Heart left ventricle (tissue), 16 donors: ENCODE results near the gene SUSD4. TPM values are rescaled to one million over a fixed set of nuclear protein-coding genes. Genes with fewer than 3 reads are reported as not detected.

Experiments used
- ATAC-seq, 4 donors: fragments of 200-7000 bp; cut with Tn5 transposase; one replicate each; pipeline ENCODE4 v1.9.1; 2020 to 2022; ENCODE audit warnings: moderate library complexity in 4 of 4, mild to moderate bottlenecking in 3 of 4, moderate number of reproducible peaks in 1 of 4
- DNase-seq, 5 donors: peaks; one replicate each; pipeline ENCODE4 v3.0.0-alpha.2; 2020
- H3K27ac ChIP-seq, 12 donors: fragments of 200-600 bp; sonication (generic) in 4 of 12; one replicate each; pipeline versions ENCODE4 v1.5.0 to v1.8.0; 2016 to 2022; ENCODE audit warnings: mild to moderate bottlenecking in 2 of 12
- H3K27me3 ChIP-seq, 9 donors: fragments of 200-600 bp; sonication (generic) in 2 of 9; one replicate each; pipeline versions ENCODE4 v1.5.1 to v1.8.0; 2016 to 2022; ENCODE audit warnings: mild to moderate bottlenecking in 3 of 9
- H3K36me3 ChIP-seq, 9 donors: fragments of 200-600 bp; sonication (generic) in 2 of 9; one replicate each; pipeline versions ENCODE4 v1.5.0 to v1.8.0; 2018 to 2022; ENCODE audit warnings: mild to moderate bottlenecking in 2 of 9
- H3K4me1 ChIP-seq, 12 donors: fragments of 200-600 bp; sonication (generic) in 4 of 12; one replicate each; pipeline versions ENCODE4 v1.5.0 to v1.8.0; 2016 to 2022; ENCODE audit warnings: mild to moderate bottlenecking in 3 of 12
- H3K4me3 ChIP-seq, 12 donors: fragments of 200-600 bp; sonication (generic) in 4 of 12; one replicate each; pipeline versions ENCODE4 v1.5.0 to v1.8.0; 2017 to 2022; ENCODE audit warnings: mild to moderate bottlenecking in 9 of 12, moderate library complexity in 4 of 12
- H3K9me3 ChIP-seq, 12 donors: fragments of 200-600 bp; sonication (generic) in 4 of 12; one replicate each; pipeline versions ENCODE4 v1.5.0 to v1.8.0; 2016 to 2022; ENCODE audit warnings: mild to moderate bottlenecking in 1 of 12
- POLR2A ChIP-seq, 2 donors: fragments of 450-650 bp; IDR thresholded peaks; one replicate each; pipeline ENCODE4 v1.6.1; 2017; ENCODE audit warnings: antibody characterized with exemption in 2 of 2, mild to moderate bottlenecking in 2 of 2, moderate library complexity in 2 of 2
- WGBS, 4 donors: extraction: QIAGEN DNeasy Blood & Tissue Kit in 2 of 4; methylation state at CpG; one replicate each; pipeline versions ENCODE4 v1.1.5 to v1.1.7; 2013 to 2018; 5-methylcytosine and 5-hydroxymethylcytosine counted together
- intact Hi-C, 10 donors: fragments of 100-400 bp; cut with DNase I; formaldehyde crosslinking; loops; one replicate each; pipeline versions ENCODE4 v1.11.1 to v1.14.2; 2022
- polyA plus RNA-seq, 2 donors: library from polyadenylated mRNA; stranded (reverse); fragments of 200-250 nt; gene quantifications; one replicate each; pipeline ENCODE4 v1.2.3, GENCODE V29; 2013
- total RNA-seq, 9 donors: library from RNA; depleted of rRNA in 2 of 9; stranded (reverse); fragments of >200 nt in 2 of 9; fragmentation: NEBNext Ultra II Directional in 3 of 9; extraction: Animal tissue kit (Norgen Biotek cat#: 25700) in 3 of 9; gene quantifications; one replicate each; pipeline versions ENCODE4 v1.1.0 to v1.2.4, GENCODE V29; 2016 to 2023
- TF ChIP-seq, protein P1 (sequence below), 12 donors: fragments of 200-600 bp; sonication (generic) in 4 of 12; IDR thresholded peaks; one replicate each; pipeline versions ENCODE4 v1.5.0 to v1.8.0; 2018 to 2022; ENCODE audit warnings: antibody characterized with exemption in 12 of 12, mild to moderate bottlenecking in 5 of 12
- donor health status: ischemic (EF 13 %, LVEDD 7.1; RV severe dilation, severe dysfunction).
- donor health status: healthy with polysubstance abuse.
- donor health status: DM: no; HTN: yes; CAD: no.
- donor health status: DM: no; HTN: no; CAD: no.
- donor health status: ischemic (EF 25% LVEDD 6.9; RV normal size, moderate dysfunction).
- donor health status: ischemic (EF 25% LVEDD 5.7; RV mildly dilated, moderate dysfunction).
- donor health status: healthy.
- donor health status: DM: yes; HTN: yes; CAD: no.
- donor health status: ischemic (EF 35%, LVEDD 5.7; RV mildly dilated, moderate dysfunction).
- donor health status: nonischemic (EF 11% LVEDD 7.7; RV severe dilation, severe dysfunction).
- donor health status: DM: yes; HTN: yes; CAD: no.
- donor health status: PGD.
- donor health status: ischemic (EF 29% LVEDD 5.4; RV normal size, mild dysfunction).
- donor health status: nonischemic (EF 23%, LVEDD 6.1; RV moderate dilation, normal function).

The SUSD4 gene
- total and polyA plus RNA-seq, 11 donors = 0.40 to 27.2 (median 2.4) TPM

DNA sequence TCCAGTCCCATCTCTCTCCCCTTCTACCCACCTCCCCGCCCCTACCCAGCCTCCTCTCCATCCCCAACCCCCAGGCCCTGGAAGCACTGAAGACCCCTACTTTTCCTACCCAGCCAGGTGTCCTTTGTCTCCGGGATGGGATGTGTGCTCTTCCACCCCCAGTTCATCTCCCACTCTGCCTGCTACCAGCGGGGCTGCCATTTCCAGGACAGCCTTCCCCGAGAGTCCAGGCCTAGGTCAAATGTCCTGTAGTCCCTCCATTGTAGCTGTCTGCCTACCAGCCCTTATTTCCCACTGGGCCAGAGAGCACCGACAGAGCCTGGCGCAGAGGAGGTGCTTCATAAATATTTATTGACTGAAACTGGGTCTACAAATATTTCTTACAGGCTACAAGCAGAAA is 148.9 kb downstream of the SUSD4 start:
- TF ChIP-seq, protein P1, sequence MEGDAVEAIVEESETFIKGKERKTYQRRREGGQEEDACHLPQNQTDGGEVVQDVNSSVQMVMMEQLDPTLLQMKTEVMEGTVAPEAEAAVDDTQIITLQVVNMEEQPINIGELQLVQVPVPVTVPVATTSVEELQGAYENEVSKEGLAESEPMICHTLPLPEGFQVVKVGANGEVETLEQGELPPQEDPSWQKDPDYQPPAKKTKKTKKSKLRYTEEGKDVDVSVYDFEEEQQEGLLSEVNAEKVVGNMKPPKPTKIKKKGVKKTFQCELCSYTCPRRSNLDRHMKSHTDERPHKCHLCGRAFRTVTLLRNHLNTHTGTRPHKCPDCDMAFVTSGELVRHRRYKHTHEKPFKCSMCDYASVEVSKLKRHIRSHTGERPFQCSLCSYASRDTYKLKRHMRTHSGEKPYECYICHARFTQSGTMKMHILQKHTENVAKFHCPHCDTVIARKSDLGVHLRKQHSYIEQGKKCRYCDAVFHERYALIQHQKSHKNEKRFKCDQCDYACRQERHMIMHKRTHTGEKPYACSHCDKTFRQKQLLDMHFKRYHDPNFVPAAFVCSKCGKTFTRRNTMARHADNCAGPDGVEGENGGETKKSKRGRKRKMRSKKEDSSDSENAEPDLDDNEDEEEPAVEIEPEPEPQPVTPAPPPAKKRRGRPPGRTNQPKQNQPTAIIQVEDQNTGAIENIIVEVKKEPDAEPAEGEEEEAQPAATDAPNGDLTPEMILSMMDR (IDR thresholded peaks at IDR 0.05) = no peak
- TF ChIP-seq POLR2A (IDR thresholded peaks at IDR 0.05) = no peak
- Histone ChIP-seq H3K36me3 (no peaks in the 10 kb centered on the region), H3K9me3 (peaks cover 0 to 19% (median 5%) of the 10 kb centered on the region in 12 donors), H3K27ac (no peak overlapping the region), H3K4me1 (no peaks in the 10 kb centered on the region), H3K4me3 (no peak overlapping the region), H3K27me3 (no peaks in the 10 kb centered on the region)
- no peak for DNase-seq
- 90 to 96% (median 94%) methylated on average over 6 of the region's 6 CpGs for WGBS, 4 donors
- no peak for ATAC-seq
- intact Hi-C loops = no loop called here

DNA sequence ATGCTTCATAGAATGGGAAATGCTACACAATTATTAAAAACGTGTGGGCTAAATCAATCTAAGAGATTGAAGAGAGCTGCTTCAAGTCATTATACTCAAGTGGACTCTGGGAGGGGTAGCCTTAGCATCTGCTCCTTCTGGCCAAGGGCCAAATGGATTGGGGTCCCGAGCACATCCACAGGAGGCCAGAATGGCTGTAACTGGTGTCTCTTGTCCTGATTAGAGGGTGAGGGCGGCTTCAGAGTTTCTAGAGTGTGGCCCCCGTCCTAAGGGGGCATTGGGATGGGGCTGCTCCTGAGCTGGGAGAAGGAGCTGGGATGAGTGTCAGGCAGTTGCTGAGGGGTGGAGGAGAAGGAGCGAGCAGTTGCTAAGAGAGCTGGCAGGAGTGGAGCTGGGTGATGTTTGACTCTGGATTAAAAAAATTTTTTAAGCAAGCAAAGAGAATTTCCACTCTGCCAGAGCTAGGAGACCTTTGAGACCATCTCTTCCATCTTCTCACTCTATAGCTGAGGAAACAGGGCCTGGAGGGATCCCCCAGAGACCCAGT is 149.6 kb downstream of the SUSD4 start:
- Histone ChIP-seq H3K9me3 (peaks cover 0 to 13% (median 4%) of the 10 kb centered on the region in 12 donors), H3K27ac (no peak overlapping the region), H3K27me3 (no peaks in the 10 kb centered on the region), H3K4me3 (no peak overlapping the region), H3K36me3 (no peaks in the 10 kb centered on the region), H3K4me1 (peaks cover 0 to 4% (median 0%) of the 10 kb centered on the region in 12 donors)
- intact Hi-C loops = no loop called here
- ATAC-seq (no peak), DNase-seq (no peak)
- WGBS, 4 donors = 81 to 88% (median 84%) methylated on average over 5 of the region's 5 CpGs
- TF ChIP-seq POLR2A (IDR thresholded peaks at IDR 0.05) = no peak
- TF ChIP-seq, protein P1 (IDR thresholded peaks at IDR 0.05) = no peak

DNA sequence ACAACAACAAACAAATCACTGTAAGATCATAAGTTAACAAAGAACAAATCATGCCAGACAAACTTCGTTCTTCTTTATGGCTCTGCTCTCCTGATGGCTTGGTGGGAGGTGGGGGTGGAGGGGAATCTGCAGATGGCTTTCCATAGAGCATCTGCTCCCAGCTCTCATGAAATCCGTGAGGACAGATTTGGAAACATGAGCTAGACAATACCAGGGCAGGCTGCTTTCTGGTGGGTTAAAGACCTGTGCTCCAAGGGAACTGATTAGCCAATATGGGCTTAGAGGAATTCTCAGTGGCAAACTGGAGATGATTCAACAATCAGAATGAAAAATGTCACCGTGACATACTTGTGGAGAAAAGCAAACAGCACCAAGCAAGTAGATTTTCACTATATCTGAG is 151.5 kb downstream of the SUSD4 start:
- intact Hi-C loops = no loop called here
- ATAC-seq (no peak), DNase-seq (no peak)
- 77 to 84% (median 80%) methylated on average over 3 of the region's 3 CpGs for WGBS, 4 donors
- no peaks in the 10 kb centered on the region for H3K9me3 ChIP-seq
- H3K4me3 ChIP-seq = no peak overlapping the region
- no peak overlapping the region for H3K27ac ChIP-seq
- no peaks in the 10 kb centered on the region for H3K27me3 ChIP-seq
- H3K36me3 ChIP-seq = no peaks in the 10 kb centered on the region
- H3K4me1 ChIP-seq = peaks cover 0 to 22% (median 9%) of the 10 kb centered on the region in 12 donors
- no peak for TF ChIP-seq POLR2A (IDR thresholded peaks at IDR 0.05)
- TF ChIP-seq, protein P1 (IDR thresholded peaks at IDR 0.05) = no peak

DNA sequence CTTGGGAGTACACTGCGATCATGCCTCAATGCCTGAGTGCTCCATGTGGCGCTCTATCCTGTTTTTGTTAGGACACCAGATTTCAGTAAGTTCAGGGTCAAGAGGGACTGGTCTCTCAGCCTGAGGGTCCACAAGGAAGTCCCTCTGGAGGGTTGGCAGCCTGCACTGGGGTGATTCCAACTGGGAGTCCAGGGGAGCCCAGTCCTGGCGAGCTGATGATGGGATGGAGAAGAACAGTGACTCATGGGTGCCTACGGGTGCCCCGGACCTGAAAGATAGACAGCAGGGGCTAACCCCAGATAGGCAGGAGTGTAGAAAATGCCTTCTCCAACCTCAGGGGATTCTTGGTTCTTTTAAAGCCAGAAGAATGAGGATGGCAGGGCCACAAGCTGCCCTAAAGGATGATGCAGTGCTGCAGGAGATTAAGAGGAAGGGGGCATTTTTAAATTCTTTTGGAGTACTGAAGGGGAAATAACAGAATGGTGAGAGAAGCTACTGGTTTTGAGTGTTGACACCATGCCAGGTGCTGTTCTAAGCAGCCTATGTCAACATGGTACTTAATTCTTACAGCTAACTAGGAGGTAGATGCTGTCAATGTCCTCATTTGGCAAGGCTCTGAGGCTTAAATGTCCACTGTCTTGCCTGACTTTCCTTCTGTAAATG is 152.5 kb downstream of the SUSD4 start:
- H3K27me3 ChIP-seq = no peaks in the 10 kb centered on the region
- H3K27ac ChIP-seq = no peak overlapping the region
- H3K9me3 ChIP-seq = no peaks in the 10 kb centered on the region
- peaks cover 0 to 28% (median 12%) of the 10 kb centered on the region in 12 donors for H3K4me1 ChIP-seq
- H3K36me3 ChIP-seq = no peaks in the 10 kb centered on the region
- H3K4me3 ChIP-seq = no peak overlapping the region
- WGBS, 4 donors = 89 to 97% (median 94%) methylated on average over 5 of the region's 5 CpGs
- DNase-seq (no peak), ATAC-seq (no peak)
- TF ChIP-seq POLR2A (IDR thresholded peaks at IDR 0.05) = no peak
- TF ChIP-seq, protein P1 (IDR thresholded peaks at IDR 0.05) = no peak
- intact Hi-C loops = no loop called here
